IPS DF 6.9 (cell line): ENCODE measurements around the gene CD7.

ENCODE experiments used
- DNase-seq: peaks from one replicate; pipeline ENCODE4 v3.0.0-alpha.2; 2013; ENCODE audit warnings: low read depth, low spot score
- H3K27ac ChIP-seq: one replicate; pipeline ENCODE4 v1.5.1; 2013; ENCODE audit warnings: low read length, control low read depth
- H3K27me3 ChIP-seq: 2 replicates; pipeline ENCODE4 v1.6.1; 2013; ENCODE audit warnings: mild to moderate bottlenecking, low read length; ENCODE audit not compliant: control insufficient read depth, insufficient read depth
- H3K36me3 ChIP-seq: 2 replicates; pipeline ENCODE4 v1.6.1; 2013; ENCODE audit warnings: low read length; ENCODE audit not compliant: control insufficient read depth, insufficient read depth
- H3K4me1 ChIP-seq: 2 replicates; pipeline ENCODE4 v1.6.1; 2013; ENCODE audit warnings: low read length; ENCODE audit not compliant: control insufficient read depth, insufficient read depth
- H3K4me3 ChIP-seq: 2 replicates; pipeline ENCODE4 v1.5.1; 2013; ENCODE audit warnings: mild to moderate bottlenecking, low read length
- H3K9me3 ChIP-seq: 2 replicates; pipeline ENCODE4 v1.6.1; 2013; ENCODE audit warnings: low read length, inconsistent platforms; ENCODE audit not compliant: control insufficient read depth, insufficient read depth
- WGBS: extraction: QIAGEN DNeasy Blood & Tissue Kit; methylation state at CpG from one replicate; pipeline ENCODE4 v1.1.7; 2013; ENCODE audit warnings: mixed read lengths, missing lambda C conversion rate; ENCODE audit not compliant: insufficient read length, insufficient coverage; 5-methylcytosine and 5-hydroxymethylcytosine counted together

The CD7 gene

DNA sequence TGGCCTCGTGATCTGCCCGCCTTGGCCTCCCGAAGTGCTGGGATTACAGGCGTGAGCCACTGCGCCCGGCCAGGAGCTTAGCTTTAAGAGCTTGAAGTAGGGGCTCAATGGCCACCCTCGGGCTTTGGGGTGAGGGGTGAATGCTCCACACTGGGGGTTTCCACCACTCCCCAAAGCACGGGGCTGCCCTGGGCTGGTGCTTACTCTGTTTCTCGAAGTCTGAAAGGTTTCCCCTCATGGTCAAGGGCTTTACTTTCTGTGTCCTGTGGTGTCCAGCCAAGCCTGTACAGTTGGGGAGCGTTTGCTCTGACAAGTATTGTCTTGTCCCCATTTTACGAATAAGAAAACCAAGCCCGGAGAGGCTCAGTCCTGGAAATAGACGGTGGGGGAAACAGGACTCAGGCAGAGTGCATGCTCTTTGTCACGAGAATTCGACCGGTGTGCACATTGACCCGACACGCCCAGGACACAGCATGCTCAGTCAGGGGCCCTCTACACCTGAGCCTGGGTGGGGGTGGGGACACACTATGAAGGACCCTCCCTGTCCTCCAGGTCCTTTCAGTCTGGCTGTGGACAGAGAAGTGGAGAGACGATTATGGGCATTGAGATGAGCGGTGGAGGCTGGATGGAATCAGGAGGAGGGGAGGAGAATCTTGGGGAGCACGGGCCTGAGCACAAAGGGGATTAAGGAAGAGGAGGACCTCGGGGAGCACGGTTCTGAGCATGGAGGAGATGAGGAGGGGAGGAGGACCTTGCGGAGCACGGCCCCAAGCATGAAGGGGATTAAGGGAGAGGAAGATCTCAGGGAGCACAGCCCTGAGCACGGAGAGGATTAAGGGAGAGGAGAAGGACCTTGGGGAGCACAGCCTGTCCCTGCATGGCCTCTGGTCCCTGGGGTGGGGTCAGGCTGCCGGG, 7.5 kb downstream of the CD7 start:
- no peak for DNase-seq
- no peaks in the 10 kb centered on the region for H3K4me1 ChIP-seq
- WGBS, result no CpG with 5 or more reads among the region's 27 CpGs
- H3K9me3 ChIP-seq, result no peaks in the 10 kb centered on the region
- H3K36me3 ChIP-seq, result no peaks in the 10 kb centered on the region
- H3K4me3 ChIP-seq, result no peak overlapping the region
- no peaks in the 10 kb centered on the region for H3K27me3 ChIP-seq
- H3K27ac ChIP-seq, result no peak overlapping the region

DNA sequence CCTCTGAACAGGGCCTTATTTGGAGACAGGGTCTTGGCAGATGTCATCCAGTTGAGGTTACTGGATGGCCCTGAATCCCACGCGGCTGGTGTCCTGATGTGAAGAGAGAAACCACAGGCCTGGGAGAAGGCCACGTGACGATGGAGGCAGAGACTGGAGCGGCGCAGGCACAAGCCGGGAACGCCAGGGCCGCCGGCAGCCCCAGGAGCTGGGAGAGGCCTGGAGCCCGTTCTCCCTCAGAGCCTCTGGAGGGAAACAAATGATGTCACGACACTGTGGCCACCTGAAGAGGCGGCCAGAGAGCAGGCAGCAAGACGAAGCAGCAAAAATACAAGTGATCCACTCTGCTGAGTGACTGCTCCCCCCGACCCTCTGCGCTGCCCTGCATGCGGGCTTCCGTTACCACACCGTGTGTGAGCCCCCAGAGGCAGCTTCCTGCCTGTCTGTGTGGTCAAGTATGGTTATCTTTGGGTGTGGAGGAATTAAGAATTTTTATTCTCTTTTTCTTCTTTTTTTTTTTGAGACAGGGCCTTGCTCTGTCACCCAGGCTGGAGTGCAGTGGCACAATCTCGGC, 11.6 kb downstream of the CD7 start:
- H3K4me3 ChIP-seq, result no peak overlapping the region
- H3K36me3 ChIP-seq, result no peaks in the 10 kb centered on the region
- H3K27ac ChIP-seq, result no peak overlapping the region
- H3K4me1 ChIP-seq, result no peaks in the 10 kb centered on the region
- no peak for DNase-seq
- H3K27me3 ChIP-seq, result no peaks in the 10 kb centered on the region
- no peaks in the 10 kb centered on the region for H3K9me3 ChIP-seq
- WGBS, result no CpG with 5 or more reads among the region's 20 CpGs

DNA sequence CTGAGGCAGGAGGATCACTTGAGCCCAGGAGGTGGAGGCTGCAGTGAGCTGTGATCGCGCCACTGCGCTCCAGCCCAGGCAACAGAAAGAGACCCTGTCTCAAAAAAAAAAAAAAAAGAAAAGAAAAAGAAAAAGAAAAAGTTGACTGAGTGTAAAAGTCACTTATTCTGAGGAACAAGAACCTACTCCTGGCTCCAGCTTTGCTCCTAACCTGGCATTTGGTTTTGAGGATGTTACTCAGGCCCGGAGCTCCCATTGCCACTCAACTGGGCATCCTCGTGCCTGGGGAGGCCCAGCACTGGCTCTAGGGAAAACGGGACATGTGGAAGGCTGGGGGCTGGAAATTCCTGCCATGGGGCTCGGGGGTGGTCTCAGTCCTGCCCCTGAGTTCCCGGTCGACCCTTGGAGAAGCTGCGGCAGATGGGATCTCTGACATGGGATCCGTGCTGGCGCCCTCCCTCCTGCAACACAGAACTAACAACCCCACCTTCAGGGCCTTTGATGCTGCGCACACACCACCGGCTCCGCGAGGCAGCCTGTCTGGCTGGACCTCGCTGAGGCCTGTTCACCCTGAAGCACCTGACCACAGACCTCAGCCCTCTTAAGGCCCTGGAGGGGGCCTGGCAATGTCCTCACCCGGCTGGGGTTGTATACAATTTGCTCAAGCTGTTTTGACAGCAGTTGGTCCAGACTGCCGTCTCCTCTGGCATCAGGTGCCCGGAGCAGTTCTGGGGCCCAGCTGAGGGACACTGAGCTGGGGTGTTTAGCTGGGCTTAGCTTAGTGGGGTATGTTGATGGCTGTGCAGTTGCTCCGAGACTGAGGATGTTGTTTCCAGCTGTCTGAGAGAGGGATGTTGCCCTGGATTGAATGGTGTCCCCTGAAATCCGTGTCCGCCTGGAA, 12.3 kb downstream of the CD7 start:
- no CpG with 5 or more reads among the region's 23 CpGs for WGBS
- DNase-seq, result no peak
- H3K9me3 ChIP-seq, result no peaks in the 10 kb centered on the region
- H3K4me1 ChIP-seq, result no peaks in the 10 kb centered on the region
- H3K4me3 ChIP-seq, result no peak overlapping the region
- H3K27ac ChIP-seq, result no peak overlapping the region
- no peaks in the 10 kb centered on the region for H3K36me3 ChIP-seq
- no peaks in the 10 kb centered on the region for H3K27me3 ChIP-seq

DNA sequence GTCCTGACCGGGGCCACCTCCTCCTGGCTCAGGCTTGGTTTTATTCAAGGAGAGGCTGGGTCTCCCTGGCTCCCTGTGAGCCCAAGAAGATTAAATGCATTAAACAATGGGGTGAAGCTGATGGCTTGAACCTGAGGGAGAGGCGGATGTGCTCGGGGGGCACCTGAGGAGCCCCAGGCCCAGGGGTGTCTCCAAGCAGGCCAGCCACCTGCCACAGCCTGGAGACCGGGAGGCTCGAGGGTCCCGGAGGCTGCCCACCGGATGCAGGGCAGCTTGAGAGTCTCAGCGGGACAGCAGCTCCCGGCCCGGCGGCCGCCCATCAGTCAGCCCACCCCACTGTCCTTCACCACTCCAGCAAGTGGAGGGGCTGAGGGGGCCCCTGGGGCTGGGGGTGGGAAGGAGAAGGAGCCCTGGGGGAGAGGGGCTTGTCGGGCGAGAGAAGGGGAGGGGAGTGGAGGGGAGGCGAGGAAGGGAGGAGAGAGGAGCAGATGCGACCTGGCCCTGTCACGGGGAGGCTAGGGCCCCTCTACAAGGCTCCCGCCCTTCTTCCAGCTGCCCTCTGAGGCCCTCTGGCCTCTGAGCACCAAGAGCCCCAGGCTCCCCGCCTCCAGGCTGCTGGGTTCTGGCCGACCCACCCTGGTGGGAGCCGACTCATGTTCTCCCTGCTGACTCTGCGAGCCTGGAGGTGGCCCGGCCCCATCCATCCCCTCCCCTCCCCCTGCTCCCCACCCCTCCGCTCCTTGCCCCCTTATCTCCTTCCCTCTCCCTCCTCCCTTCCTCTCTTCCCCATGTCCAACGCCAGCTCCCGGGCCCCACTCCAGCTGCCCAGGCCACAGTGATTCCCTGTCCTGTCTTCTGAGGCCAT, 13.2 kb downstream of the CD7 start:
- no peak overlapping the region for H3K27ac ChIP-seq
- H3K27me3 ChIP-seq, result no peaks in the 10 kb centered on the region
- no peaks in the 10 kb centered on the region for H3K4me1 ChIP-seq
- WGBS, result no CpG with 5 or more reads among the region's 26 CpGs
- no peaks in the 10 kb centered on the region for H3K9me3 ChIP-seq
- H3K36me3 ChIP-seq, result no peaks in the 10 kb centered on the region
- no peak for DNase-seq
- no peak overlapping the region for H3K4me3 ChIP-seq

DNA sequence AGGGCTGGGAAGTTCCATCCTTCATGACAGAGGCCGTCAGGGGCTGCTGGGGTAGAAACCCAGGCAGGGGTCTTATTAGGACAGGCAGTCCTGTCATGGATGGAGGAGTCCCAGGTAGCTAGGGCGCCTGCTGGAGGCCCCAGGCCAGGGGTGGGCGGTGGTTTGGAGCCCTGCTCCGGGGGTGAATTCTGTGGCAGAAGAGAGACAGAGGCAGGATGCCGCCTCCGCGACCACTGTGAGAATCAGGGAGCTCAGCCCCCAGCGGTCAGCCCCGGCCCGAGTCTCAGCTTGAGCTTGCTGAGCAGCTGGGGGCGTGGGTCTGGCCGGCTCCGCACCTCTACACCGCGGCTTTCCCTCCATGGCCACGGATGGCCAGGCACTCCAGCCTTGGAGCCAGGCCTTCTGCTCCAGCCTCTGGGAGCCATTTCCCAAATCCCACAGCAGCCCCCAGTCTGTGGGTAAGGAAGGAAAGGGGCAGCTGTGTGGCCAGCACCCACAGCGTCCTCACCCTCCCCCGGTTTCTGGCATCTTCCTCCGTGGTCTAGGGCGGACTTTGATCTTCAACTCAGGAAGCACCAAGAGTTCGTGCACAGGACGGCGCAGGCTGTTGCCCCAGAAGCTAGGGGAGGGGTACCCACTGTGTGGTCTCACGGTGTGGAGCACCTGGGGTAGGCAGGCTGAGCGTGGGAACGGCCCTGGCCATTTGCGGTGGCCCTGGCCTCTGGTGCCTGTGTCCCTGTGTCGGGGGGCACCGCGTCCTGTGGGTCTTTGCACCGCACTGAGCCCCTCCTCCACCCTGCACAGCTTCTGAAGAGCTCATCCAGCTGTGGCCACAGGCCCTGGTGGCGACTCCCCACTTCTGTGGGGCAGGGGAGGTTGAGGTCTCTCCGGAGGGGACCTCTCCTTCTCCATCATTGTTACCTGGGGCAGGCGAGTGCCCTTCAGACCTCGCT, 14.1 kb downstream of the CD7 start:
- Histone ChIP-seq H3K27me3 (no peaks in the 10 kb centered on the region), H3K4me3 (no peak overlapping the region), H3K36me3 (no peaks in the 10 kb centered on the region), H3K27ac (no peak overlapping the region), H3K4me1 (no peaks in the 10 kb centered on the region), H3K9me3 (no peaks in the 10 kb centered on the region)
- no peak for DNase-seq
- no CpG with 5 or more reads among the region's 35 CpGs for WGBS

DNA sequence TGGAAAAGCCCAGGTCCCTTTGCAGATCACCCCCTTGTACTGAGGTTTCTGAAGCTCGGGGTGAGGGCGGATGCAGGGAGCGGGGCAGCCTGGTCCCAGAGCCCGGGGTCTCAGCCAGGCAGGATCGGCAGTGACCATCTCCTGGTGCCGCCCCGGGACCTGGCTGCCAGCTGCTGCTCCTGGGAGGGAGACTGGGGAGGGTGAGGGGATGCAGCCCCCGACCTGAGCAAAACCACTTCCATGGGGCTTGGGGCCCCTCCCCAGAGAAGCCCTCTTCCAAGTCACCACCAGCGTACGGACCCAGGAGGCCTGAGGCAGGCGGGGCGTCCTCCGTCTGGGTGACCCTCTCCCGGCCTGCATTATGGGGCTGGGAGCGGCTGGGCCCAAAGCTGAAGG, 14.8 kb downstream of the CD7 start:
- Histone ChIP-seq H3K27ac (no peak overlapping the region), H3K4me3 (no peak overlapping the region), H3K4me1 (no peaks in the 10 kb centered on the region), H3K36me3 (no peaks in the 10 kb centered on the region), H3K27me3 (no peaks in the 10 kb centered on the region), H3K9me3 (no peaks in the 10 kb centered on the region)
- no peak for DNase-seq
- no CpG with 5 or more reads among the region's 15 CpGs for WGBS

DNA sequence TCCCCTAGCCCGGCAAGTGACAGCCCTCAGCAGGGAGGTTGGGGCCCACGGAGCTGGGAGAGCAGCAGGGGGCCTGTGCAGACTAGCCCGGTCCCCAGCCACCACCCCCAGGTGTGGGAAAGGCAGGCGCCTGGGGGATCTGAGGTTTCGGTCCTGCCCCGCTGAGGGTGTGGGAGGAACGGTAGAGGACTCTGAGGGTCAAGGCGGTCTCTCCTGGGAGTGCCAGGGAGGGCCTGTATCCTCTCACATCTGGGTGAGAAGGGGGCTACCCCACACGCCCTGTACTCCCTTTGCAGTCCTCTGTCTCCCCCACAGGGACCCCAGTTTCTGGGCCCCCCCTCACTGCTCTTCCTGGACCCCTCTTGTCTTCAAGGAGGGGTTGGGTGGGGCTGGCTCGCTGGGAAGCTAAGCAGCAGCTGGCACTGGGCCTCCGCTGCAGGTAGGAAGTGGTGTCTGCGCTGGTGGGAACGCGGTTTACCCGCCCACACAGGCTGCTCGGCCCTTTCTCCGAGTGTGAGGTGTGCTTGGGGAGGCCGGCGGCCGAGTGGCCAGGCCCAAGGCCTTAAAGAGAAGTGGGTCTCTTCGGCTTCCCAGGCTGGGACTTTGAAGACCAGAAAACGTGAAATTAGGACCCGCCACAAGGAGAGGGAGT, 15.4 kb downstream of the CD7 start:
- H3K27me3 ChIP-seq, result no peaks in the 10 kb centered on the region
- no peaks in the 10 kb centered on the region for H3K9me3 ChIP-seq
- no CpG with 5 or more reads among the region's 23 CpGs for WGBS
- H3K4me1 ChIP-seq, result no peaks in the 10 kb centered on the region
- DNase-seq, result no peak
- no peak overlapping the region for H3K27ac ChIP-seq
- H3K4me3 ChIP-seq, result no peak overlapping the region
- no peaks in the 10 kb centered on the region for H3K36me3 ChIP-seq

DNA sequence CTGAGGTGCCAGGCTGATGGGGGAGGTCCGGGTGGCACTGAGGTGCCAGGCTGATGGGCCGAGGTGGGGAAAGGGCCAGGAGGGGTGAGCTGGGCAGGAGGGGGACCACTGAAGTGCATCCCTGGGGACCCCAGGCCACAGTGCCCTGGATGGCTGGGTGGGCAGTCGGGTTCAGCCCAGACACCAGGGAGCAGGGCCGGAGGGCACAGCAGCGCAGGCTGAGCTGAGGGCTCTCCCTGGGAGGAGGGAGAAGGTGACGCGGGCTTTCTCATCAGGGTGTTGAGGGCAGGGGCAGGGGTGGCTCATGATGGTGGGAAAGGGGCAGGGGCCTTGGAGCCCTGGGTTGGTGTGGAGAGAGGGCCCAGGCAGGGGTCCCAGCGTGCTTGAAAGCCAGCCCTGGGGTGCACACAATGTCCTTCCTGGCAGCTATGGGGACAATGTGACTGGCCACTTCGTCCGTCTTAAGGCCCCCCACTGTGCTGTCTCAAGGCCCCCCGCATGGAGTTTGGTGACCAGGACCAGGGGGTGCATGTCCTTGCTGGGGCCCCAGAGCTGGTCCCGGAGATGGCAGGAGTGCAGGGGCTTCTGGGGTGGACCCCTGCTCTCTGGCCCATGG, 16.0 kb downstream of the CD7 start:
- H3K4me1 ChIP-seq, result no peaks in the 10 kb centered on the region
- no peaks in the 10 kb centered on the region for H3K36me3 ChIP-seq
- no peak overlapping the region for H3K4me3 ChIP-seq
- no CpG with 5 or more reads among the region's 12 CpGs for WGBS
- DNase-seq, result no peak
- H3K27ac ChIP-seq, result no peak overlapping the region
- H3K9me3 ChIP-seq, result no peaks in the 10 kb centered on the region
- no peaks in the 10 kb centered on the region for H3K27me3 ChIP-seq
